Measurements from ENCODE around the gene PKN1. TPM values are rescaled to one million over a fixed set of nuclear protein-coding genes. Genes with fewer than 3 reads are reported as not detected.

PKN1 gene
- total and polyA plus RNA-seq, 9 of the 15 experiments (the other 6 are each of a cell fraction or from before 2014, with no cell fraction given): 0.30 to 228 (median 77.5) TPM

DNA sequence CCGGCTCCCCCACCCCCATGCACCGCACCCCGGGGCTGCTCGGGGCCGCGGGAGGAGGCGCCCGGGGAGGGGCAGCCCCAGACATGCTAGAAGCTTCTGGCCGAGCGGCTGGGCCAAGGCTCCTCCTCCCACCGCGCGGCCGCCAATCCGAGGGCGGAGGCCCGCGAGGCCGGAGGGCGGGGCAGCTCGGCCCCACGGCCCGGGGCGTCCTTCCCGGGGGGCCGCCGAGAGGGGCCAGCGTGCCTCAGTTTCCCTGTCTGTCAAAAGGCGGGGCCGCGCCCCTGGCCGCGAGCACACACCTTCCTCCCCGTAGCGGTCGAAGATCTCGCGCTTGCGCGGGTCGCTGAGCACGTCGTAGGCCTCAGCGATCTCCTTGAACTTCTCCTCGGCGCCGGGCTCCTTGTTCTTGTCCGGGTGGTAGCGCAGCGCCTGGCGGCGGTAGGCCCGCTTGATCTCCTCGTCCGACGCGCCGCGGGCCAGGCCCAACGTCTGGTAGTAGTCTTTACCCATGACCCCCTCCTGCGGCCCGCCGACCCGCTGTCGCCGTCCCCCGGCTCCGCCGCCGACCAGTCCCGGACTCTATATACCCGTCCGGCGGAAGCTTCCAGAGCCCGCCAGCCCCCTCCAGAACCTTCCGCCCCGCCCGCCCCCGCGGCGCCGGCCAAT is 84.9 kb downstream of the PKN1 start, which contains the start of gene DNAJB1 (continued):
- TF ChIP-seq CAMTA2 (CRISPR knock-in tag; conservative IDR thresholded peaks at IDR 0.05): no peak
- TF ChIP-seq, protein P1, sequence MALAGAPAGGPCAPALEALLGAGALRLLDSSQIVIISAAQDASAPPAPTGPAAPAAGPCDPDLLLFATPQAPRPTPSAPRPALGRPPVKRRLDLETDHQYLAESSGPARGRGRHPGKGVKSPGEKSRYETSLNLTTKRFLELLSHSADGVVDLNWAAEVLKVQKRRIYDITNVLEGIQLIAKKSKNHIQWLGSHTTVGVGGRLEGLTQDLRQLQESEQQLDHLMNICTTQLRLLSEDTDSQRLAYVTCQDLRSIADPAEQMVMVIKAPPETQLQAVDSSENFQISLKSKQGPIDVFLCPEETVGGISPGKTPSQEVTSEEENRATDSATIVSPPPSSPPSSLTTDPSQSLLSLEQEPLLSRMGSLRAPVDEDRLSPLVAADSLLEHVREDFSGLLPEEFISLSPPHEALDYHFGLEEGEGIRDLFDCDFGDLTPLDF (CRISPR knock-in tag; IDR thresholded peaks at IDR 0.05): peak; percentile 86; the same call in 1 of the 2 replicates
- no peak for TF ChIP-seq CEBPB (tag; IDR thresholded peaks at IDR 0.05)
- TF ChIP-seq, protein P2, sequence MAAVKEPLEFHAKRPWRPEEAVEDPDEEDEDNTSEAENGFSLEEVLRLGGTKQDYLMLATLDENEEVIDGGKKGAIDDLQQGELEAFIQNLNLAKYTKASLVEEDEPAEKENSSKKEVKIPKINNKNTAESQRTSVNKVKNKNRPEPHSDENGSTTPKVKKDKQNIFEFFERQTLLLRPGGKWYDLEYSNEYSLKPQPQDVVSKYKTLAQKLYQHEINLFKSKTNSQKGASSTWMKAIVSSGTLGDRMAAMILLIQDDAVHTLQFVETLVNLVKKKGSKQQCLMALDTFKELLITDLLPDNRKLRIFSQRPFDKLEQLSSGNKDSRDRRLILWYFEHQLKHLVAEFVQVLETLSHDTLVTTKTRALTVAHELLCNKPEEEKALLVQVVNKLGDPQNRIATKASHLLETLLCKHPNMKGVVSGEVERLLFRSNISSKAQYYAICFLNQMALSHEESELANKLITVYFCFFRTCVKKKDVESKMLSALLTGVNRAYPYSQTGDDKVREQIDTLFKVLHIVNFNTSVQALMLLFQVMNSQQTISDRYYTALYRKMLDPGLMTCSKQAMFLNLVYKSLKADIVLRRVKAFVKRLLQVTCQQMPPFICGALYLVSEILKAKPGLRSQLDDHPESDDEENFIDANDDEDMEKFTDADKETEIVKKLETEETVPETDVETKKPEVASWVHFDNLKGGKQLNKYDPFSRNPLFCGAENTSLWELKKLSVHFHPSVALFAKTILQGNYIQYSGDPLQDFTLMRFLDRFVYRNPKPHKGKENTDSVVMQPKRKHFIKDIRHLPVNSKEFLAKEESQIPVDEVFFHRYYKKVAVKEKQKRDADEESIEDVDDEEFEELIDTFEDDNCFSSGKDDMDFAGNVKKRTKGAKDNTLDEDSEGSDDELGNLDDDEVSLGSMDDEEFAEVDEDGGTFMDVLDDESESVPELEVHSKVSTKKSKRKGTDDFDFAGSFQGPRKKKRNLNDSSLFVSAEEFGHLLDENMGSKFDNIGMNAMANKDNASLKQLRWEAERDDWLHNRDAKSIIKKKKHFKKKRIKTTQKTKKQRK (IDR thresholded peaks at IDR 0.05; ENCODE audit: borderline replicate concordance, low read depth, low read length): no peak
- peak; percentile 54; the same call in 1 of the 2 replicates for TF ChIP-seq SIN3B (IDR thresholded peaks at IDR 0.05; ENCODE audit: low read depth)
- TF ChIP-seq SMC3 (conservative IDR thresholded peaks at IDR 0.05; ENCODE audit: insufficient read depth, low read depth, low read length): 0 out of 2 replicates have a peak, but pooled peaks have one; percentile 3
- TF ChIP-seq RNF2 (IDR thresholded peaks at IDR 0.05): peak; percentile 54; the same call in 1 of the 2 replicates
- TF ChIP-seq ZNF584 (CRISPR knock-in tag; IDR thresholded peaks at IDR 0.05; ENCODE audit: low read depth): no peak
- peak; percentile 80 for TF ChIP-seq TAF1 (IDR thresholded peaks at IDR 0.05; ENCODE audit: control insufficient read depth, extremely low read depth, insufficient read depth, low read length, severe bottlenecking)
- TF ChIP-seq SMAD1 (IDR thresholded peaks at IDR 0.05; ENCODE audit: low read depth, low read length, partially characterized antibody): peak; percentile 86
- no peak for TF ChIP-seq SMARCC2 (IDR thresholded peaks at IDR 0.05; ENCODE audit: low read depth)
- TF ChIP-seq, protein P3, sequence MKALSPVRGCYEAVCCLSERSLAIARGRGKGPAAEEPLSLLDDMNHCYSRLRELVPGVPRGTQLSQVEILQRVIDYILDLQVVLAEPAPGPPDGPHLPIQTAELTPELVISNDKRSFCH (CRISPR knock-in tag; IDR thresholded peaks at IDR 0.05): no peak
- TF ChIP-seq, protein P3 (tag; IDR thresholded peaks at IDR 0.05): peak; percentile 82
- TF ChIP-seq JUND (IDR thresholded peaks at IDR 0.05; ENCODE audit: borderline replicate concordance, low read depth, low read length): 0 out of 2 replicates have a peak, but pooled peaks have one; percentile 7
- 0 out of 3 replicates have a peak, but pooled peaks have one; percentile 9 for TF ChIP-seq JUND (tag; IDR thresholded peaks at IDR 0.05; ENCODE audit: borderline replicate concordance, low read depth, low read length)
- peak; percentile 63; the same call in 1 of the 2 replicates for TF ChIP-seq SLC30A9 (CRISPR knock-in tag; IDR thresholded peaks at IDR 0.05)
- TF ChIP-seq GATA2 (CRISPR knock-in tag; IDR thresholded peaks at IDR 0.05): no peak
- peak; percentile 87 for TF ChIP-seq FOXP1 (CRISPR knock-in tag; IDR thresholded peaks at IDR 0.05)
- no peak for TF ChIP-seq ZNF668 (CRISPR knock-in tag; IDR thresholded peaks at IDR 0.05)
- no peak for TF ChIP-seq BRF1 (IDR thresholded peaks at IDR 0.05; ENCODE audit: borderline replicate concordance, extremely low read depth, insufficient read length)
- peak; percentile 70 for TF ChIP-seq RBM25 (IDR thresholded peaks at IDR 0.05; ENCODE audit: low read depth, low read length, severe bottlenecking)
- no peak for TF ChIP-seq HNRNPUL1 (IDR thresholded peaks at IDR 0.05; ENCODE audit: low read length)
